Liver (tissue), 3 donors: Measurements from ENCODE around the gene ACP4.

Source experiments
- GABPA ChIP-seq, 2 donors: IDR thresholded peaks in 1 of 2; conservative IDR thresholded peaks in 1 of 2; 2 replicates each; pipeline ENCODE4 v1.6.1; 2016; ENCODE audit warnings: antibody characterized with exemption in 2 of 2, mild to moderate bottlenecking in 1 of 2, moderate library complexity in 1 of 2
- HNF4G ChIP-seq: IDR thresholded peaks from 2 replicates; pipeline ENCODE4 v1.6.1; 2016; ENCODE audit warnings: antibody characterized with exemption
- YY1 ChIP-seq: IDR thresholded peaks from 2 replicates; pipeline ENCODE4 v1.6.1; 2016; ENCODE audit warnings: antibody characterized with exemption, mild to moderate bottlenecking
- TF ChIP-seq, protein P1 (sequence below): IDR thresholded peaks from 2 replicates; pipeline ENCODE4 v1.6.1; 2016; ENCODE audit warnings: antibody characterized with exemption
- TF ChIP-seq, protein P2 (sequence below): fragments of 150-350 bp; IDR thresholded peaks from 2 replicates; pipeline ENCODE4 v1.5.1; 2017; ENCODE audit warnings: improper control_type of control experiment, low read depth, low read length; ENCODE audit not compliant: missing input control
- donor health status: healthy.
- donor health status: healthy.

DNA sequence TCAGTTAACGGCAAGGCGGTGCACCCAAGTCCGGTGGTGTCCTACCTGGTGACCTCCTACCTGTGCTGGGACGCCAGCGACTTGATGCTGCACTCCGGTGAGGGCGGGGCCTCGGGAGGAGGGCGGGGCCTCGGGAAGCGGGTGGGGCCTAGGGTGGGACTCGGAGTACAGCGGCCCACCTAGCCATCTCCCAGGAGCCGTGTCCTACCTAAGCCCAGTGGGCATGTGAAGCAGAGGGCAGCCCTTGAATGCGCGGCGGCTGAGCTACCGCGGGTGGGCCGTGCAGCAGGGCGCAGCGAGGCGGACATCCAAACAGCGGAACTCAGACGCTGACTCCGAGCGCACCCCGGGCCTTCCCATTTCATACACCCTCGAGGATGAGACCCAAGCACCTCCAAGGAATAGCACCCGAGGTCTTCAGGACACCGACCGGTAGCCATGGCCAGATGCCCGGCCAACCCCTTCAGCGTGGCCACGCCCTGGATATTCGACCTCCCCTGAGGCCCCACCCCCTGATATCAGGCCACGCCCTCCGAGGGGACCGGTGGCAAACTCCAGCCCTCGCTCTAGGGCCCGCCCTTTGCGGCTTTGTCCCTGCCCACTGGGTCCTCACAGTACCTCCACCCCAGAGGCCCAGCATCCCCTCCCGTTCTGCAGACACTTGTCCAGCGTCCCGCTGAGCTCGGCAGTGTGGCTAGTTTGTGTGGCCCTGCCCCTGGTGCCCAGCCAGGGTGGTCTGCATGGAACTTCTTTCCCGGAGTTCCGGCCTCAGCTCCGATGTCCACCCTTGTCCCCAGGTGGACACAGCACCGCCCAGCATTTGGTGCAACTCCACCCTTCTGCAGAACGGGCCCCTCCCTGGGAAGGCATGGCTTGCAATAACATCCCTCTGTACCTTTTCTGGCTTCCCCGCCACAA is 28.0 kb downstream of the ACP4 start:
- TF ChIP-seq, protein P1, sequence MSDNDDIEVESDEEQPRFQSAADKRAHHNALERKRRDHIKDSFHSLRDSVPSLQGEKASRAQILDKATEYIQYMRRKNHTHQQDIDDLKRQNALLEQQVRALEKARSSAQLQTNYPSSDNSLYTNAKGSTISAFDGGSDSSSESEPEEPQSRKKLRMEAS = no peak
- no peak for TF ChIP-seq HNF4G
- TF ChIP-seq GABPA (IDR thresholded peaks at IDR 0.05 in 1 of 2, conservative IDR thresholded peaks at IDR 0.05 in 1 of 2) = no peak
- TF ChIP-seq, protein P2, sequence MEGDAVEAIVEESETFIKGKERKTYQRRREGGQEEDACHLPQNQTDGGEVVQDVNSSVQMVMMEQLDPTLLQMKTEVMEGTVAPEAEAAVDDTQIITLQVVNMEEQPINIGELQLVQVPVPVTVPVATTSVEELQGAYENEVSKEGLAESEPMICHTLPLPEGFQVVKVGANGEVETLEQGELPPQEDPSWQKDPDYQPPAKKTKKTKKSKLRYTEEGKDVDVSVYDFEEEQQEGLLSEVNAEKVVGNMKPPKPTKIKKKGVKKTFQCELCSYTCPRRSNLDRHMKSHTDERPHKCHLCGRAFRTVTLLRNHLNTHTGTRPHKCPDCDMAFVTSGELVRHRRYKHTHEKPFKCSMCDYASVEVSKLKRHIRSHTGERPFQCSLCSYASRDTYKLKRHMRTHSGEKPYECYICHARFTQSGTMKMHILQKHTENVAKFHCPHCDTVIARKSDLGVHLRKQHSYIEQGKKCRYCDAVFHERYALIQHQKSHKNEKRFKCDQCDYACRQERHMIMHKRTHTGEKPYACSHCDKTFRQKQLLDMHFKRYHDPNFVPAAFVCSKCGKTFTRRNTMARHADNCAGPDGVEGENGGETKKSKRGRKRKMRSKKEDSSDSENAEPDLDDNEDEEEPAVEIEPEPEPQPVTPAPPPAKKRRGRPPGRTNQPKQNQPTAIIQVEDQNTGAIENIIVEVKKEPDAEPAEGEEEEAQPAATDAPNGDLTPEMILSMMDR = no peak
- no peak for TF ChIP-seq YY1
